HG03066 (cell line): ENCODE results near the gene MAP7.

Experiments used
- ATAC-seq: cut with Tn5 transposase; IDR thresholded peaks from one replicate; pipeline ENCODE4 v1.9.1; 2021; ENCODE audit warnings: low read depth; ENCODE audit not compliant: unreplicated experiment

MAP7 gene

GRCh38 chr6:136566007-136566487, 15.8 kb upstream of the MAP7 start:
- no peak for ATAC-seq

DNA sequence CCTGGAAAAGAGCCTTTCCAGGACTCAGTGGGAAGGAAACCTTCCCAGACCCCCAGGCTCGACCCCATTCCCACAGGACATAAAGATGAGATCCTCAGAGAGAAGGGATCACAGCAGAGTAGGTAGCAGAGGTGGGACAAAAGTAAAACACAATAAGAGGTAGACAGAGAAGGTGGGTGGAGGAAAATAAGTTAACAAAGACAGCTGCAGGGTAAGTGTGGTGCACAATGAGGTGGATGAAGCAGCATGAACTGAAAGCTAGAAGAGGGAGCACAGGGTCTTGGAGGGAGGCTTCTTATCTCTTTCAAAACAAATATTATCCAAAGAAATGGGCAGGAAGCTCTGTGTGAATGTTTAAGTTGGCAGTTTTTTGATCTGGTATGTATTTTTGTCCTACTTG, 14.0 kb upstream of the MAP7 start:
- ATAC-seq: no peak

DNA sequence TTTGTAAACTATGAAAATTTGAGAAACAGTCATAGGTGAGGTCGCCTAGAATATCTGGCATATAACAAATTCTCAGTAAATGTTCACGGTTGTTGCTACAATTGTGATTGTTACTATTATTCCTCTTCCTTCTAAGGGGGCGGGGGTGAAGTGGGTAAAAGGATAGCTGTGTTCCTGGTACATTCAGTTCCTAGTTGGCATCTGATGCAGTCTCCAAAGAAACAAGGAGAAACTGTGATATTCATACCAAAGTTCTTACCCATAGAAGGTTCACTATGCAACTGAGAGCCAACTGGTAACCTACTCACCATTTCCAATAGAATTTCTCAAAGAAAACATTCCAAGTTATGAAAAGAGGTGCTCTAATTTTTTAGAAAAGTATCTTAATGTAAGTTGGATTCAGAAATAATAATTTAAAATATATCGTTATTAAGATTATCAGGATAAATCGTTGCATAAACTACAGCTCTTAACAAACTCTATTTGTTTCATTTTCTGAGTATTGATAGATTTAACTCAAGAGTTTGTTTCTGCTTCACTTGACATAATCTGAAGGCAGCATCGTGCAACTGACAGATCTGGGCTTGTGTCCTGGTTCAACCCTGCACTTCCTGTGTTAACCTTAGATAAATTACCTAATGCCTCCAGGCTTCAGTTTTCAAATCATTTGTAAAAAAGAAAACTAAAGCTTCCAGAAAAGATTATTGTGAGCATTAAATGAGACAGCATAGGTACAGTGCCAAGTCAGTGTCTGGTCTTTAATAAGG, 13.3 kb upstream of the MAP7 start:
- ATAC-seq: no peak

DNA sequence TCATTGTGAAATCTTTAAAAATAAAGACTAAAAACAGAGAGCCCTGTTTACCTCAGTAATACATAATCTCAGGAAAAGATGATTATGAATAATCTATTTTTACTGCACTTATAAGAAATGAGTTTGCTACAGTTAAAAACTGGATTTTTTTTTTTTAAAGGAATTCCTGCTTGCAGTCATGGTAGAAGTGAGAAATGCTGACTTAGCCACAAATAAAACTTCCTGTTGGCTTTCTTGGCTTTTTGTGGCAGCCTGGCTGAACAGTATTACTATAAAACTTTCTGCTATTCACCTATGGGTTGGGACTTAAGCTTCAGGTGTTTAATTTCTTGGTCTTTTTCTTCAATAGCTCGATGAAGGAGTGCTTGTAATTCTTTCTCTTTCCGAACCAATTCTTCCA, 12.0 kb upstream of the MAP7 start:
- no peak for ATAC-seq

DNA sequence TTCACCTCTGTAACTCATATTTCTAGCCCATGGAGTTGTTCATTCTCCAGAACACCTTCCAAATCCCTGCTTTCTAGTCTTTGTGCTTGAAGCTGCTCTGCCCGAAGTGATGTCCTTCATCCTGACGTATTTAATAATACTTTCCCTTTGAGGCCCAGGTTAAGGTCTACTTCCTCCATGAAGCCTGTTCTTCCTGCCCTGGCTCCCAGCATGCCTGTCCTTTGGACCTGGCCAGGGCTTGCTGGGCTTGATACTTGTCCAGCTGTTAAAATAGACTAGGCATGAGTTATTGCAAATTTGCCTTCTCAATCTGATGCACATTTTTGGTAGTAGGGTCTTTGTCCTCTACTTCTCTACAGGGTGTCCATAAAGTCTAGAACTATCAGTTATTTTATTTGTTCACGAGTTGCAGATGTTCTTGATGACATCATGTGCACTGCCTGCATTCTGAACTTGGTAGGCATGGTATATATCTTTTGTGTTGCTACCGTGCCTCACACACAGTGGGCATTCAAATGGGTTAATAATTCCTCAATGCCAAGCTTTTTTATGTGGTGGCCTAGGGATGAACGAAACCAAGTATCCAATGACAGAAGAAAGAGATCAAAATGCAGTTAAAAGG, 3.1 kb upstream of the MAP7 start:
- ATAC-seq: no peak

- ATAC-seq: no peak
These were observed 1.8 kb upstream of the MAP7 start for GRCh38 chr6:136552054-136552453.

- ATAC-seq: no peak
These were observed 881 bp upstream of the MAP7 start for GRCh38 chr6:136551103-136551502.

- peak; percentile 53 for ATAC-seq
These were observed 235 bp downstream of the MAP7 start for GRCh38 chr6:136550045-136550329.

- peak; percentile 11 for ATAC-seq
These were observed 750 bp downstream of the MAP7 start for GRCh38 chr6:136549300-136550044.

DNA sequence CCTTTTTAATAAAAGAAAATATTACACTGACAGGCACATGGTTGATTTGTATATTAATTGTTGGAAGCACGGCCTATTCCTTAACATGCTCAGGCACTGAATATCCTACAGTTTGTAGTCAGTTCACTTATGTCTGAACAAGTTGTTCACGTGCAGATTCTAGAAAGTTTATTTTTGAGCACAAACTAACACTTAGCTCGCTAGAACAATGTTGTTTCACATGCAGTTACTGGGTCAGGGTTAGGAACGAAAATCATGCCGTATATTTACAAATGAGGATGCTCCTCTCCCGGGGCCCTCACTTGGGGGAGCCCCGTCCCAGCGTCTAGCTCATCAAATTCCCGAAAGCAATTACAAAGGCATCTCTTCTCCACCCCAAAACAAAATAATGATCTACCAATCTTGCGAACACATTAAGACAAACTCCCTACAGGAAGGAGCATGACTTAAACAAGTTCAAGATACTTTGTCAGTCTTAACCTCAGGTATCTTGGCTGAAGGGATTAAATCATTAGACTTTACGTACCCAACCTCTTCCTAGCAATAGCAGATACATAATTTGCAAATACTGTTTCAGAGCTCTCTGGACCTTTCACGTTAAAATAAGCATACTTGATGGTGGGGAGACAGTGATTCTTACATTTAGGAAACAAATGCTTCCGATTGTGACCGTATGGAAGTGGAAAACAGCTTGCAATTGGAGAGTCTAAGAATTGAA, 1.5 kb downstream of the MAP7 start:
- no peak for ATAC-seq

GRCh38 chr6:136547871-136548270, 2.4 kb downstream of the MAP7 start:
- no peak for ATAC-seq

DNA sequence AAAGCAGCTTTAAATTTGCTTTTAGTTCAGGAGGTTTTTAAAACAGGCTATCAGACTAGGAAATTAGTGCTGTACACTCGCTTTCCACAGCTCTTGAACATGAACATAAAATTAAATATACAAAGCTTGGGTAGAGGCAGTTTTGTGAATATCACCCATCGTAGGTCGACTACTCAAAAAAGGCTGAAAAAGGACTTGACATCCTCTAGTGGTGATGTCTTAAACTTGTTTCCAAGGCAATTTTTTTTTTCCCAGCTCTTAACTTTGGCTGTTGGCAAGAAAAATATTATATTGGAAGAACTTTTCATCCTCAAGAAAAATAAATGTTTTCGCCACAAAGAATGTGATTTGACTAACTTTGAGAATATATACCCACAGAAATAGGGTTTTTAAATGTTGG, 2.9 kb downstream of the MAP7 start:
- no peak for ATAC-seq

- ATAC-seq: no peak
These were observed 3.9 kb downstream of the MAP7 start for GRCh38 chr6:136546331-136546730.

- ATAC-seq: no peak
These were observed 5.9 kb downstream of the MAP7 start for GRCh38 chr6:136544326-136544725.

- no peak for ATAC-seq
These were observed 8.8 kb downstream of the MAP7 start for GRCh38 chr6:136541395-136541794.

DNA sequence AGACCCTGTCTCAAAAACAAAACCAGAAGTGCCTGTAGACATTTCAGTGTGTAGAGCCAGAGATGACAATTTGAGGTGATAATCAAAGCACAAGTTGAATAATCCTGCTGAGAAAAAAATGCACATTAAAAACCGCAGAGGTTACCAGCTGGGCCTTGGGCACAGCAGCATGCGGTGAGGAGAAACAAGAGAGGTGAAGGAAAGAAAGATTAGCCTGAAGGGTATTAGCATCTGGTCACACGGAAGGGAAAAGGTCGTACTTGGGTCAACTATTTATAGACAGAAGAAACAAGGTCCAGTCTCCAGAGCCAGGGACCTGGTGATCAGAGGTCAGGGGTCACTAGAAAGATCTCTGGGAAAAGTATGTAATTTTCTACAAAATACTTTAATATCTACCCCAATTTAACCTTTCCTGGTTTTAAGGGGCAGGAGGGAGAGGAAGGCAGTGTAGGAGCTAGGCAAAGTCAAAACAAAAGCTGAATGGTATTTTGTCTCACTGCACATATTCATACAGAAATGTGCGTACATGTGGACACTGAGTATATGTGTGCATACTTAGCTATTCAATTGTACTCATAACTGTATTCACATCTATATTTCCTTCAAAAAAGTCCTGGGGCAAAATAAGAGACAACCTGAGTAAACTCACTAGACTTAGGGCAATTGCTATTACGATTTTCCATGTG, 10.1 kb downstream of the MAP7 start:
- no peak for ATAC-seq

- ATAC-seq: no peak
These were observed 11.4 kb downstream of the MAP7 start for GRCh38 chr6:136538836-136539235.

DNA sequence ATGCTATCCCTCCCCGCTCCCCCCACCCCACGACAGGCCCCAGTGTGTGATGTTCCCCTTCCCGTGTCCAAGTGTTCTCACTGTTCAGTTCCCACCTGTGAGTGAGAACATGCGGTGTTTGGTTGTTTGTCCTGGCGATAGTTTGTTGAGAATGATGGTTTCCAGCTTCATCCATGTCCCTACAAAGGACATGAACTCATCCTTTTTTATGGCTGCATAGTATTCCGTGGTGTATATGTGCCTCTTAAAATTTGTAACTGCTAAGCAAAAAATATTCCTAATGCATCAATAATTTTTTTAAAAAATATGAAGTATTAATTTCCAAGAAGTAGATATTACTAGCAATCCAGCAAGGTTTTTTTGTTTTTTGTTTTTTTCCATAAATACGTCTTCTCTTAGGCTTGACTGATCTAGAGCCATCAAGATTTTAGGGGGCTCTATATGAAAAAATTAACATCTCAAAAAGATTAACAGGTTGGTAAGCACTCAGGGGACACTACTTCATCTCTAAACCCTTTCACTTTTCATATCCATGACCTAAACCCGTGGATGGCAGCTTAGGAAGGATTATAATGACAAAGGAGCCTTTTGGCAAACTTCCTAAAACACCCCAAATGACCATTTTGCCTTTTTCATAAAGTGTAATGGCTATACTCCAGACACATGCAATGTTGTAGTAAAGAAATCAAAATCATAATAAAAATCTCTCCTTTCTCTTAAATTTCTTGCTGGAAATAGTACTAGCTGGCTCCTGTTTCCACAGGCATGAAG, 14.2 kb downstream of the MAP7 start:
- ATAC-seq: no peak

GRCh38 chr6:136535017-136535765, 15.0 kb downstream of the MAP7 start:
- ATAC-seq: no peak
